HepG2 (cell line): ENCODE results near the gene SIK3. TPM values are rescaled to one million over a fixed set of nuclear protein-coding genes. Genes with fewer than 3 reads are reported as not detected.
A peak's percentile ranks its signal among the peaks of the same experiment; 100 is the strongest.

Experiments
- BORCS8-MEF2B ChIP-seq: sonication (generic); formaldehyde crosslinking; IDR thresholded peaks from 2 replicates; pipeline ENCODE4 v1.8.0; 2022; ENCODE audit warnings: mild to moderate bottlenecking, missing genetic modification reagents
- ELF4 ChIP-seq: sonication (generic); formaldehyde crosslinking; IDR thresholded peaks from 2 replicates; pipeline ENCODE4 v1.5.0; 2020; ENCODE audit warnings: missing genetic modification reagents, mild to moderate bottlenecking, moderate library complexity, borderline replicate concordance
- FOSL1 ChIP-seq: sonication (generic); formaldehyde crosslinking; IDR thresholded peaks from 2 replicates; pipeline ENCODE4 v1.9.0; 2021; ENCODE audit warnings: missing genetic modification reagents, borderline replicate concordance
- FOXO1 ChIP-seq: sonication (generic); formaldehyde crosslinking; IDR thresholded peaks from 2 replicates; pipeline ENCODE4 v1.4.0; 2020; ENCODE audit warnings: missing genetic modification reagents
- IKZF4 ChIP-seq: sonication (generic); formaldehyde crosslinking; IDR thresholded peaks from 2 replicates; pipeline ENCODE4 v1.5.1; 2020; ENCODE audit warnings: borderline replicate concordance, mild to moderate bottlenecking, low read depth, missing genetic modification reagents; ENCODE audit errors: not compliant biosample characterization
- KDM4B ChIP-seq: sonication (generic); formaldehyde crosslinking; IDR thresholded peaks from 2 replicates; pipeline ENCODE4 v1.4.0; 2020; ENCODE audit warnings: missing genetic modification reagents
- KLF13 ChIP-seq: sonication (generic); formaldehyde crosslinking; IDR thresholded peaks from 2 replicates; pipeline ENCODE4 v1.4.0; 2020; ENCODE audit warnings: mild to moderate bottlenecking, missing genetic modification reagents
- MIXL1 ChIP-seq: IDR thresholded peaks from 2 replicates; pipeline ENCODE4 v1.6.1; 2016
- PITX1 ChIP-seq: sonication (generic); formaldehyde crosslinking; IDR thresholded peaks from 2 replicates; pipeline ENCODE4 v1.5.1; 2020; ENCODE audit warnings: mild to moderate bottlenecking, missing genetic modification reagents
- PRPF4 ChIP-seq: fragments of 200-400 bp; formaldehyde crosslinking; IDR thresholded peaks from 2 replicates; pipeline ENCODE4 v1.6.1; 2016; ENCODE audit warnings: low read length, low read depth; ENCODE audit not compliant: poor library complexity, severe bottlenecking
- SP5 ChIP-seq: IDR thresholded peaks from 2 replicates; pipeline ENCODE4 v1.6.1; 2016; ENCODE audit warnings: low read depth, borderline replicate concordance
- TCF7L2 ChIP-seq: IDR thresholded peaks from 2 replicates; pipeline ENCODE4 v1.6.1; 2011; ENCODE audit warnings: mild to moderate bottlenecking, low read depth, low read length, moderate library complexity
- ZNF121 ChIP-seq: sonication (generic); formaldehyde crosslinking; IDR thresholded peaks from 2 replicates; pipeline ENCODE4 v1.5.0; 2020; ENCODE audit warnings: mild to moderate bottlenecking, missing genetic modification reagents
- ZNF331 ChIP-seq: sonication (generic); formaldehyde crosslinking; IDR thresholded peaks from 2 replicates; pipeline ENCODE4 v1.4.0; 2020; ENCODE audit warnings: missing genetic modification reagents
- polyA plus RNA-seq, 8 experiments: library from polyadenylated mRNA; depleted of rRNA in 3 of 8; stranded (reverse) in 7 of 8; unstranded in 1 of 8; fragments of >200 nt; fragmentation: Illumina TruSeq in 4 of 8; extraction: Trizol in 4 of 8; gene quantifications; 2 replicates each; pipeline versions ENCODE4 v1.2.1 to v1.2.3, GENCODE V29; 2011 to 2016; ENCODE audit warnings: low read depth in 4 of 8, missing spikeins in 1 of 8, mixed read lengths in 1 of 8; ENCODE audit not compliant: insufficient read depth in 1 of 8
- total RNA-seq, 5 experiments: library from RNA; depleted of rRNA; stranded (reverse); fragments of >200 nt; fragmentation: Illumina TruSeq; extraction: Trizol; gene quantifications; 2 replicates each; pipeline ENCODE4 v1.2.3, GENCODE V29; 2016; ENCODE audit warnings: low read depth in 1 of 5
- TF ChIP-seq, protein P1 (sequence below): IDR thresholded peaks from 2 replicates; pipeline ENCODE4 v1.6.1; 2016
- TF ChIP-seq, protein P2 (sequence below): sonication (generic); formaldehyde crosslinking; IDR thresholded peaks from 2 replicates; pipeline ENCODE4 v1.5.1; 2020; ENCODE audit warnings: missing genetic modification reagents, mild to moderate bottlenecking, borderline replicate concordance
- TF ChIP-seq, protein P3 (sequence below): sonication (generic); formaldehyde crosslinking; IDR thresholded peaks from 2 replicates; pipeline ENCODE4 v1.4.0; 2020; ENCODE audit warnings: mild to moderate bottlenecking, missing genetic modification reagents
- TF ChIP-seq, protein P4 (sequence below): sonication (generic); formaldehyde crosslinking; IDR thresholded peaks from 2 replicates; pipeline ENCODE4 v1.5.1; 2020; ENCODE audit warnings: missing genetic modification reagents, mild to moderate bottlenecking, borderline replicate concordance
- TF ChIP-seq, protein P5 (sequence below): sonication (generic); formaldehyde crosslinking; IDR thresholded peaks from 2 replicates; pipeline ENCODE4 v1.5.1; 2020; ENCODE audit warnings: mild to moderate bottlenecking, missing genetic modification reagents

The SIK3 gene
- total and polyA plus RNA-seq, 2 of the 13 experiments (the other 11 are each of a cell fraction or from before 2014, with no cell fraction given), result 5.7 to 9.8 TPM

DNA sequence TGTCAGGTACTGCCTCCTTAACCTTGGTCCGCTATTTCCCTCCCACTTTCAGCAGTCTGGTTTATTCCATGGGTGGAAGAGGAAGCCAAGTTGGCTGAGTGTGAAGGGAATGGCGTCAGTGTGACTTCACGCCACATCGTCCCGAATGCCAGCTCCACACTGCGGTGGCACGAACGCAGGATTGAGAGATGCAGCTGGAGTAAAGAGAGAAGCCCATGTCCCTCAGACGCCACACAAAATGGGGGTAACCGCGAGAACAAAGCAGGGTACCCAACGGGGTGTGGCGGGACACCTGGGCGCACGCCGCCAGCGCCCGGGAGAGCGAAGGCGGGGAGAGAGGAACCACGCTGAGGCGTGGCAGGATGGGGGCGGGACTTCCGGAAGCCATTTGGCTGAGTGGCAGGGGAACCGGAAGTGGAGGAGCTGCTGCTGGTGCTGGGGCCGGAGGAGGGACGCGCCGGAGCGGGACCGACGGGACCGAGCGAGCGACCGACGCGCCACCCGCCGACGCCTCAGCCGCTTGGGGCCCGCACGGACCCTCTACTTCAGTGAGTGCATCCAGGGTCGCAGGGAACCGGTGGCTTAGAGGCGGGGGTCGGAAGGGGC is 45.7 kb upstream of the SIK3 start, which contains the start of gene PAFAH1B2 (continued):
- TF ChIP-seq, protein P1, sequence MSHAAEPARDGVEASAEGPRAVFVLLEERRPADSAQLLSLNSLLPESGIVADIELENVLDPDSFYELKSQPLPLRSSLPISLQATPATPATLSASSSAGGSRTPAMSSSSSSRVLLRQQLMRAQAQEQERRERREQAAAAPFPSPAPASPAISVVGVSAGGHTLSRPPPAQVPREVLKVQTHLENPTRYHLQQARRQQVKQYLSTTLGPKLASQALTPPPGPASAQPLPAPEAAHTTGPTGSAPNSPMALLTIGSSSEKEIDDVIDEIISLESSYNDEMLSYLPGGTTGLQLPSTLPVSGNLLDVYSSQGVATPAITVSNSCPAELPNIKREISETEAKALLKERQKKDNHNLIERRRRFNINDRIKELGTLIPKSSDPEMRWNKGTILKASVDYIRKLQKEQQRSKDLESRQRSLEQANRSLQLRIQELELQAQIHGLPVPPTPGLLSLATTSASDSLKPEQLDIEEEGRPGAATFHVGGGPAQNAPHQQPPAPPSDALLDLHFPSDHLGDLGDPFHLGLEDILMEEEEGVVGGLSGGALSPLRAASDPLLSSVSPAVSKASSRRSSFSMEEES (CRISPR knock-in tag), result peak; percentile 70
- peak; percentile 68 for TF ChIP-seq SP5
- peak; percentile 95 for TF ChIP-seq ELF4 (CRISPR knock-in tag)
- no peak for TF ChIP-seq TCF7L2
- peak; percentile 60; the same call in 1 of the 2 replicates for TF ChIP-seq BORCS8-MEF2B (CRISPR knock-in tag)
- 0 out of 2 replicates have a peak, but pooled peaks have one; percentile 65 for TF ChIP-seq KLF13 (CRISPR knock-in tag)
- TF ChIP-seq PRPF4, result no peak
- TF ChIP-seq PITX1 (CRISPR knock-in tag), result peak; percentile 53; the same call in 1 of the 2 replicates
- TF ChIP-seq FOXO1 (CRISPR knock-in tag), result peak; percentile 73
- TF ChIP-seq FOSL1, result no peak
- TF ChIP-seq, protein P2, sequence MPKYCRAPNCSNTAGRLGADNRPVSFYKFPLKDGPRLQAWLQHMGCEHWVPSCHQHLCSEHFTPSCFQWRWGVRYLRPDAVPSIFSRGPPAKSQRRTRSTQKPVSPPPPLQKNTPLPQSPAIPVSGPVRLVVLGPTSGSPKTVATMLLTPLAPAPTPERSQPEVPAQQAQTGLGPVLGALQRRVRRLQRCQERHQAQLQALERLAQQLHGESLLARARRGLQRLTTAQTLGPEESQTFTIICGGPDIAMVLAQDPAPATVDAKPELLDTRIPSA (CRISPR knock-in tag), result 0 out of 2 replicates have a peak, but pooled peaks have one; percentile 30
- TF ChIP-seq MIXL1 (CRISPR knock-in tag), result 0 out of 2 replicates have a peak, but pooled peaks have one; percentile 13
- TF ChIP-seq, protein P3, sequence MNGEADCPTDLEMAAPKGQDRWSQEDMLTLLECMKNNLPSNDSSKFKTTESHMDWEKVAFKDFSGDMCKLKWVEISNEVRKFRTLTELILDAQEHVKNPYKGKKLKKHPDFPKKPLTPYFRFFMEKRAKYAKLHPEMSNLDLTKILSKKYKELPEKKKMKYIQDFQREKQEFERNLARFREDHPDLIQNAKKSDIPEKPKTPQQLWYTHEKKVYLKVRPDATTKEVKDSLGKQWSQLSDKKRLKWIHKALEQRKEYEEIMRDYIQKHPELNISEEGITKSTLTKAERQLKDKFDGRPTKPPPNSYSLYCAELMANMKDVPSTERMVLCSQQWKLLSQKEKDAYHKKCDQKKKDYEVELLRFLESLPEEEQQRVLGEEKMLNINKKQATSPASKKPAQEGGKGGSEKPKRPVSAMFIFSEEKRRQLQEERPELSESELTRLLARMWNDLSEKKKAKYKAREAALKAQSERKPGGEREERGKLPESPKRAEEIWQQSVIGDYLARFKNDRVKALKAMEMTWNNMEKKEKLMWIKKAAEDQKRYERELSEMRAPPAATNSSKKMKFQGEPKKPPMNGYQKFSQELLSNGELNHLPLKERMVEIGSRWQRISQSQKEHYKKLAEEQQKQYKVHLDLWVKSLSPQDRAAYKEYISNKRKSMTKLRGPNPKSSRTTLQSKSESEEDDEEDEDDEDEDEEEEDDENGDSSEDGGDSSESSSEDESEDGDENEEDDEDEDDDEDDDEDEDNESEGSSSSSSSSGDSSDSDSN (CRISPR knock-in tag), result peak; percentile 79
- TF ChIP-seq, protein P4, sequence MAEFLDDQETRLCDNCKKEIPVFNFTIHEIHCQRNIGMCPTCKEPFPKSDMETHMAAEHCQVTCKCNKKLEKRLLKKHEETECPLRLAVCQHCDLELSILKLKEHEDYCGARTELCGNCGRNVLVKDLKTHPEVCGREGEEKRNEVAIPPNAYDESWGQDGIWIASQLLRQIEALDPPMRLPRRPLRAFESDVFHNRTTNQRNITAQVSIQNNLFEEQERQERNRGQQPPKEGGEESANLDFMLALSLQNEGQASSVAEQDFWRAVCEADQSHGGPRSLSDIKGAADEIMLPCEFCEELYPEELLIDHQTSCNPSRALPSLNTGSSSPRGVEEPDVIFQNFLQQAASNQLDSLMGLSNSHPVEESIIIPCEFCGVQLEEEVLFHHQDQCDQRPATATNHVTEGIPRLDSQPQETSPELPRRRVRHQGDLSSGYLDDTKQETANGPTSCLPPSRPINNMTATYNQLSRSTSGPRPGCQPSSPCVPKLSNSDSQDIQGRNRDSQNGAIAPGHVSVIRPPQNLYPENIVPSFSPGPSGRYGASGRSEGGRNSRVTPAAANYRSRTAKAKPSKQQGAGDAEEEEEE (CRISPR knock-in tag), result 0 out of 2 replicates have a peak, but pooled peaks have one; percentile 47
- peak; percentile 69 for TF ChIP-seq ZNF331 (CRISPR knock-in tag)
- TF ChIP-seq KDM4B (CRISPR knock-in tag), result 0 out of 2 replicates have a peak, but pooled peaks have one; percentile 70
- peak; percentile 74 for TF ChIP-seq IKZF4 (CRISPR knock-in tag)
- 0 out of 2 replicates have a peak, but pooled peaks have one; percentile 22 for TF ChIP-seq ZNF121
- TF ChIP-seq, protein P5, sequence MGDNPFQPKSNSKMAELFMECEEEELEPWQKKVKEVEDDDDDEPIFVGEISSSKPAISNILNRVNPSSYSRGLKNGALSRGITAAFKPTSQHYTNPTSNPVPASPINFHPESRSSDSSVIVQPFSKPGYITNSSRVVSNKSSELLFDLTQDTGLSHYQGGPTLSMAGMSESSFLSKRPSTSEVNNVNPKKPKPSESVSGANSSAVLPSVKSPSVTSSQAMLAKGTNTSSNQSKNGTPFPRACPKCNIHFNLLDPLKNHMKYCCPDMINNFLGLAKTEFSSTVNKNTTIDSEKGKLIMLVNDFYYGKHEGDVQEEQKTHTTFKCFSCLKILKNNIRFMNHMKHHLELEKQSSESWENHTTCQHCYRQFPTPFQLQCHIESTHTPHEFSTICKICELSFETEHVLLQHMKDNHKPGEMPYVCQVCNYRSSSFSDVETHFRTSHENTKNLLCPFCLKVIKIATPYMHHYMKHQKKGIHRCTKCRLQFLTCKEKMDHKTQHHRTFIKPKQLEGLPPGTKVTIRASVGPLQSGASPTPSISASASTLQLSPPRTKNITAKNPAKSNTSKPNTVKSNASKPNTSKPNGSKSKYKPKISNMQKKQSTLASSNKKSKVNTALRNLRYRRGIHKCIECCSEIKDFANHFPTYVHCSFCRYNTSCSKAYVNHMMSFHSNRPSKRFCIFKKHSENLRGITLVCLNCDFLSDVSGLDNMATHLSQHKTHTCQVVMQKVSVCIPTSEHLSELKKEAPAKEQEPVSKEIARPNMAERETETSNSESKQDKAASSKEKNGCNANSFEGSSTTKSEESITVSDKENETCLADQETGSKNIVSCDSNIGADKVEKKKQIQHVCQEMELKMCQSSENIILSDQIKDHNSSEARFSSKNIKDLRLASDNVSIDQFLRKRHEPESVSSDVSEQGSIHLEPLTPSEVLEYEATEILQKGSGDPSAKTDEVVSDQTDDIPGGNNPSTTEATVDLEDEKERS, result peak; percentile 44
